GM21619 (cell line): ENCODE measurements around the gene CCDC18.
"Not testable (repeated sequence)": the region's sequence is repeated elsewhere in the genome, so short reads cannot be mapped to it uniquely, and the experiment has no call there.

ENCODE experiments used
- ATAC-seq: cut with Tn5 transposase; IDR thresholded peaks from one replicate; pipeline ENCODE4 v1.9.1; 2021; ENCODE audit not compliant: unreplicated experiment

Gene CCDC18

GRCh38 chr1:93180723-93181613 lies at the start of gene CCDC18:
CCDC18 (plus strand) TSS chr1:93180724; CDS start chr1:93183362, 2,638 bp downstream.
- ATAC-seq, result no peak

GRCh38 chr1:93132638-93133037 lies 47.9 kb upstream of the CCDC18 start:
- ATAC-seq, result no peak

DNA sequence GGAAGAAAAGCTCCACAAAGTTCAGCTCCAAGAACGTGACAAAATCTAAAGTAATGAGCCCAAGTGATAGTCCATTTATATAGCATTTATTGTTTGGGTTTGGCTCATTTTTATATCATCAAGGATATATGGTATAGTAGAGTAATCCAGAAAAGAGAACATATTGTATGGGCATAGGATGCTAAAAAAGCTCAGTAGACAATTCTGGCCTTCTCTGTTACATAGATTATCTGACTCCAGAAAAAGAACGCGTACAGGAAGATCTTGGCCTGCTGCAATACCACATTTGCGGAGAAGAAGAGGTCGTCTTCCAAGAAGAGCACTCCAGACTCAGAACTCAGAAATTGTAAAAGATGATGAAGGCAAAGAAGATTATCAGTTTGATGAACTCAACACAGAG lies 44.1 kb upstream of the CCDC18 start:
- no peak for ATAC-seq

- no peak for ATAC-seq
Measured at GRCh38 chr1:93137604-93138292, 42.8 kb upstream of the CCDC18 start.

DNA sequence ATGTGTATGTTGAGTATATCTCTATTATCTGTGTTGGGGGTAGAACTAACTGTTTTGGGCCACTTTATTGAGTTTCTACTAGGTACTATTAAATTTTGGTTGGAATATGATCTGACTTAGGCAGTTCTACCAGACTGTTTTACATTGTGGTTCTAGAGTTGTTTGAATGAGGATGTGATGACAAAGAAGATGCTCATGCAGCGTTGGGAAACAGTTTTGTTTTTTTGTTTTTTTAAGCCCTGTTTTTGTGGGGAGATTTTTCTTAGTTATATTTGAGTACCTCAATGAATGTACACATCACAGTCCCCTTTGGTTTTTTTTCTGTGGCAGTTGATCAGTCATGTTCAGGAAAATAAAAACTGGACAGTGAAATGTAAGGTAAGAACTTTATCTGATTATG lies 40.4 kb upstream of the CCDC18 start:
- ATAC-seq, result no peak

DNA sequence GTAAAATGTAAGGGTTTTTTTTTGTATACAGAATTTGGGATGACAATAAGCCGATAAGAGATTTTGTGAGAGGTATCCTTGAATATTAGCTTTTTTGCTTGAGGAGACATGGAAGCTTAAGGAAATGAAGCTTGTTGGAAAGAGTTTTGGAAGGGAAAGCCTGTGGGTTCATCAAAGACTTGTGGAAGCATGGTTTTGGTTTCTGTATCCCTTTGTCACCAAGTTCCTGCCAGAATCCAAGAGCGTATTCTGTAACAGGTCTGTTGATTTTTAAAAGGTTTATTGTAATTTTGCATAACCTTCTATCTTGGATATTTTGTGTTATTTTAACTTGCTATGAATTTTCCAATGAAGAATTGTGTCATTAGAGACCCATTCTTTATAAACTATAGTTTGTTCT lies 38.4 kb upstream of the CCDC18 start:
- ATAC-seq, result no peak

GRCh38 chr1:93143136-93143535 lies 37.4 kb upstream of the CCDC18 start:
- no peak for ATAC-seq

DNA sequence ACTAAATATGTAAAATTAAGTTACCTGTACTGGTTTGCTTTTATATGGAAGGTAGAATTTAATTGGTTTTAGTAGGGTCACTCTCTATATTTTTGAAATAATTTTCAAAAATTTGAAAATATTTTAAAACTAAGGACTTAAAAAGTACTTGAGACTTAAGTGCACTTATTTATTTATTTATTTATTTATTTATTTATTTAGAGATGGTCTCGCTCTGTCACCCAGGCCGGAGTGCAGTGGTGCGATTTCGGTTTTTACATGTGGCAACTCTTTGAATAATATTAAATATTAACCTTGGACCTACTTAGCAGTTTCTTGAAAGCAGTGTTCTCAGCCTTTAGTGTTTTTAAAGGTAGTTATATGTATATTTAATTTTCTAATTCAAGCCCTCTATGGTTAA lies 36.8 kb upstream of the CCDC18 start:
- ATAC-seq, result no peak

GRCh38 chr1:93148001-93148400 lies 32.5 kb upstream of the CCDC18 start:
- ATAC-seq, result no peak

DNA sequence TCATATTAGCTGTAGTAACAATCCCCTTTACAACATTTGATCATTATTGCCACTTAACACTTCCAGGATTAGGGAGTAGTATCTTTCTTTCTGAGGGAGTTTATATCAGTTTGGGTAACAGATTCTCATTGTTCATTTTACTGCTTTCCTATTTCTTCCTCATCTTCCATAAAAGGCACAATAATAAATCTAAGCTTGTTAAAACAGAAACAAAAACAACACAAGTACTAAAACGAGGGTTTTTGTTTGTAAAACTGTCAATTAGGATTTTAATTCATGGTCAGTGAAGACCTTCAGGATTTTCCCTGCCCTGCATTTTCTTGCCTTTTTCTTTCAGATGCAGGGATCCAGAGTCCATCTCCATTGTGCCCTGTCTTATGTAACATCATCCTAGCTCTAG lies 29.8 kb upstream of the CCDC18 start:
- ATAC-seq, result no peak

DNA sequence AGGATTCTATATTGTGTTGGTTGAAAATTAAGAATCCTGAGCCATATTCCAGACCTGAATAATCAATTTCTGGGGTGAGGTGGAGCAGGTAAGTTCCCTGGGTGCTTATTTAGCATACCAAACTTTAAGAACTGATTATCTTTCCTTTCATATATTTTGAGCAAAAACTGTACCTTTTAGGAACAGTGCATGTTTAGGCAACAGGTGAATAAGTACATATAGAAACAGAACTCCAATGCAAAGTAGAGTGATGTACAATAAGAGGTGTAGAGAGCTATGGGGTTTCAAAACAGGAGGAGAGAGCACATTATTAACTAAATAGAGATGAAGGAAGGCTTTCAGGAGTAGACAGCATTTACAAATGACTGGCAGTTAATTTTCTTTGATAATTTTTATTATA lies 29.1 kb upstream of the CCDC18 start:
- no peak for ATAC-seq

DNA sequence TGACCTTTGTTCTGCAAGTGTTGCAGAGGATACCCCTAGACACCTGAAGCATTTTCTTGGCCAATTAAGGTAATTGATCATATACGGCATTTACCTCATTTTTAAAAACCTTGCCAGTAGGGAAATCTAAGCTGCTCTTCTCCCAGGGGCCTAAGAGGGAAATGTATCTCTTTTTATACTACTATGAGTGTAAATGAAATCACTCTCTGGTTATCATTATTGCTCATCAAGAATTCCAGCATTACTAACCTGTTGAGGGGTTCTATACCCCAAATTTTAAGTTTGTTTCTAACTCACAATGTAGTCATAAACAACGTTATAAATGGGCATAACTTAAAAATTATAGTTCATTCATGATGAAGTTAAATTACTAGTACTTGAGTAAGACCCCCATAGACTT lies 27.7 kb upstream of the CCDC18 start:
- ATAC-seq, result no peak

DNA sequence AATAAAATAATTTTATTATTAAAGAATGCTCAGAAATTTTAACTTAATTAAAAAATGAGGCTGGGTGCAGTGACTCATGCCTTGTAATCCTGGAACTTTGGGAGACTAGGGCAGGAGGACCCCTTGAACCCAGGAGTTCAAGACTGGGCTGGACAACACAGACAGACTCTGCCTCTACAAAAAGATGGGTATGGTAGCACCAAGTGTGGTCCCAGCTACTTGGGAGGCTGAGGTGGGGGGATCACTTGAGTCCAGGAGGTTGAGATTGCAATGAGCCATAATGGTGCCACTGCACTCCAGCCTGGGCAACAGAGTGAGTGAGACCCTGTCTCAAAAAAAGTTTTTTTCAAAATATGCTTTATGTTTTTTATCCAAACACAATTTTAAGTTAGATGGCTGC lies 25.6 kb upstream of the CCDC18 start:
- no peak for ATAC-seq

DNA sequence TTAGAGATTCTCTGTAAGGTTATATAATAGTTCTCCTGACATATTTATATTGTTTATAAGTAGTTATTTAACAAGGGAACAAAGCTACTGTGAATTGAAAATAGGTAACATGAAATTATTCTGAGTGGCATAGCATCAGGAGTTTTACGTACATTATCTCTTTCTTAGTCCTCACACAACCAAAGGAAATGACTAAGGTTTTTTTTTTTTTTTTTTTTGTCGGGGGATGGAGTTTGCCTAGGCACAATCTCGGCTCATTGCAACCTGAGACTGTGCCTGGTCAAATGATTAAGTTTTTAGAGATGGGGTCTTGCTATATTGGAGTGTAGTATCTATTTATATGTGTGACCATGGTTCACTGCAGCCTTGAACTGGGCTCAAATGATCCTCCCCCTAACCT lies 25.2 kb upstream of the CCDC18 start:
- ATAC-seq, result no peak

- ATAC-seq, result no peak
Measured at GRCh38 chr1:93159337-93159736, 21.2 kb upstream of the CCDC18 start.

GRCh38 chr1:93163314-93163713 lies 17.2 kb upstream of the CCDC18 start:
- not testable (repeated sequence) for ATAC-seq

DNA sequence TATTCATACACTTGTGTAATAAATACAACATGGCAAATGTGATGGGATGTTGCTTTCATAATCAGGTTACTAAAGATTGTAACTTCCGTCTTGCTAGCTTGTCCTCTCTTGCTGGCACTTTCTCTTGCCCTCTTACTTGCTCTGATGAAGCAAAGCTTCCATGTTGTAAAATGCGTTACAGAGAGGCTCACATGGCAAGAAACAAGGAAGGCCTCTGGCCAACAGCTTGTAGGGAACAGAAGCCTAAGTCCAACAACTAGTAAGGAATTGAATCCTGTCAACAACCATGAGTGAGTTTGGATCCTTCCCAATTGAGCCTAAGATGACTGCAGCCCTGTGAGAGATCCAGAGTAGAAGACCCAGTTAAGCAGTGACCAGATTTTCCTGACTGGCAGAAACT lies 15.7 kb upstream of the CCDC18 start:
- no peak for ATAC-seq

DNA sequence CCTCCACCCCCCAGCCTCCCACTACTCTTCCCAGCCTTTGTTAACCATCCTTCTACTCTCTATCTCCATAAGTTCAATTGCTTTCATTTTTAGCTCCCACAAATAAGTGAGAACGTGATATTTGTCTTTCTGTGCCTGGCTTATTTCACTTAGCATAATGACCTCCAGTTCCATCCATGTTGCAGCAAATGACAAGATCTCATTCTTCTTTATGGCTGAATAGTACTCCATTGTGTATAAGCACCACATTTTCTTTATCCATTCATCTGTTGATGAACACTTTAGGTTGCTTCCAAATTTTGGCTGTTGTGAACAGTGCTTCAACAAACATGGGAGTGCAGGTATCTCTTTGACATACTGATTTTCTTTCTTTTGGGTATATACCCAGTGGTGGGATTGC lies 14.6 kb upstream of the CCDC18 start:
- ATAC-seq, result not testable (repeated sequence)

GRCh38 chr1:93167006-93167405 lies 13.5 kb upstream of the CCDC18 start:
- no peak for ATAC-seq

DNA sequence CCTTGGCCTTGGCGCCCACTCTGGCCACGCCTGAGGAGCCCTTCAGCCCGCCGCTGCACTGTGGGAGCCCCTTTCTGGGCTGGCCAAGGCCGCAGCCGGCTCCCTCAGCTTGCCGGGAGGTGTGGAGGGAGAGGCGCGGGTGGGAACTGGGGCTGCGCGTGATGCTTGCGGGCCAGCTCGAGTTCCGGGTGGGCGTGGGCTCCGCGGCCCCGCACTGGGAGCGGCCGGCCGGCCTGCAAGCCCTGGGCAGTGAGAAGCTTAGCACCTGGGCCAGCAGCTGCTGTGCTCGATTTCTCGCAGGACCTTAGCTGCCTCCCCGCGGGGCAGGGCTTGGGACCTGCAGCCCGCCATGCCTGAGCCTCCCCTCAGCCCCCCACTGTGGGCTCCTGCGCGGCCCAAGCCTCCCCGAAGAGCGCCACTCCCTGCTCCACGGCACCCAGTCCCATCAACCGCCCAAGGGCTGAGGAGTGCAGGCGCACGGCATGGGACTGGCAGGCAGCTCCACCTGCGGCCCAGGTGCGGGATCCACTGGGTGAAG lies 10.3 kb upstream of the CCDC18 start:
- not testable (repeated sequence) for ATAC-seq

DNA sequence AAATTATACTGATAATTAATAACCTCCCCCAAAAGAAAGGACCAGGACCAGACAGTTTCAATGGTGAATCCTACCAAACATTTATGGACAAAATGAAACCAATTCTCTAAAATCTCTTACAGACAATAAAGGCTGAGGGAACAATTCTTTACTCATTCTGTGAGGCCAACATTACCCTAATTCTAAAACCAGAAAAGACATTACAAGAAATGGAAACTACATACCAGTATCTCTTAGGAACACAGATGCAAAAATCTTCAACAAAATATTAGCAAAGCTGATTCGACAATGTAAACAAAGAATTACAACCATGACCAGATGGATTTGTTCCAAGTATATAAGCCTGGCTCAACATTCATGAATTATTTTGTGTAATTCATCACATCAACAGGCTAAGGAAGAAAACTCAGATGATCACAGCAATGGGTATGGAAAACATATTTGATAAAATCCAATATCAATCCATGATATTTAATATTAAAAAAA lies 8.9 kb upstream of the CCDC18 start:
- no peak for ATAC-seq

- ATAC-seq, result no peak
Measured at GRCh38 chr1:93172778-93173177, 7.7 kb upstream of the CCDC18 start.
